BJ (cell line): Measurements from ENCODE around the gene MTLN. TPM values are rescaled to one million over a fixed set of nuclear protein-coding genes. Genes with fewer than 3 reads are reported as not detected.

Experiments used
- CTCF ChIA-PET: fragments of 350-600 bp; formaldehyde crosslinking; extraction: SDS; loops from one replicate; lab custom pipeline; 2021; ENCODE audit warnings: antibody characterized with exemption, inconsistent platforms; lab: Yijun Ruan, JAX
- POLR2A ChIA-PET: fragments of 300-600 bp; sonication (Branson Sonifier 250); formaldehyde crosslinking; extraction: SDS; loops from one replicate; lab custom pipeline; 2021; ENCODE audit warnings: antibody characterized with exemption; lab: Charles Lee
- DNase-seq: peaks from one replicate; pipeline ENCODE4 v3.0.0-alpha.2; 2011; ENCODE audit warnings: low read depth
- H3K27me3 ChIP-seq: 2 replicates; pipeline ENCODE4 v1.6.0; 2011; ENCODE audit warnings: low read length; ENCODE audit not compliant: control insufficient read depth, insufficient read depth
- H3K36me3 ChIP-seq: 2 replicates; pipeline ENCODE4 v1.5.1; 2011; ENCODE audit warnings: low read length; ENCODE audit not compliant: control insufficient read depth, insufficient read depth
- H3K4me3 ChIP-seq: 2 replicates; pipeline ENCODE4 v1.5.1; 2011; ENCODE audit warnings: low read depth, mild to moderate bottlenecking, control low read depth, low read length
- CTCF ChIP-seq: IDR thresholded peaks from 2 replicates; pipeline ENCODE4 v1.5.1; 2011; ENCODE audit warnings: low read depth, mild to moderate bottlenecking, control low read depth, inconsistent platforms, low read length, moderate library complexity; ENCODE audit not compliant: insufficient read depth
- polyA plus RNA-seq: library from polyadenylated mRNA; depleted of rRNA; stranded (reverse); fragments of >200 nt; gene quantifications from 2 replicates; pipeline ENCODE4 v1.2.3, GENCODE V29; 2011; rRNA removed

Gene MTLN
- polyA plus RNA-seq, 1 experiment: 45.6 TPM

GRCh38 chr2:110172506-110172905 lies 39.8 kb downstream of the MTLN start:
- TF ChIP-seq CTCF: no peak
- CTCF ChIA-PET: no interaction called here
- Histone ChIP-seq H3K27me3 (no peaks in the 10 kb centered on the region), H3K4me3 (no peak overlapping the region), H3K36me3 (no peaks in the 10 kb centered on the region)
- POLR2A ChIA-PET: no interaction called here
- no peak for DNase-seq

- ChIA-PET CTCF (interaction anchor here (1.1 to 2.9 kb wide), 2 partner anchors 9 to 13 kb away, joined by 4 to 14 read pairs; no protein-coding TSS in a partner anchor), POLR2A (no interaction called here)
- DNase-seq: no peak
- no peak for TF ChIP-seq CTCF
- no peaks in the 10 kb centered on the region for H3K27me3 ChIP-seq
- H3K36me3 ChIP-seq: no peaks in the 10 kb centered on the region
- H3K4me3 ChIP-seq: no peak overlapping the region
Measured at GRCh38 chr2:110170102-110170501, 42.2 kb downstream of the MTLN start.

DNA sequence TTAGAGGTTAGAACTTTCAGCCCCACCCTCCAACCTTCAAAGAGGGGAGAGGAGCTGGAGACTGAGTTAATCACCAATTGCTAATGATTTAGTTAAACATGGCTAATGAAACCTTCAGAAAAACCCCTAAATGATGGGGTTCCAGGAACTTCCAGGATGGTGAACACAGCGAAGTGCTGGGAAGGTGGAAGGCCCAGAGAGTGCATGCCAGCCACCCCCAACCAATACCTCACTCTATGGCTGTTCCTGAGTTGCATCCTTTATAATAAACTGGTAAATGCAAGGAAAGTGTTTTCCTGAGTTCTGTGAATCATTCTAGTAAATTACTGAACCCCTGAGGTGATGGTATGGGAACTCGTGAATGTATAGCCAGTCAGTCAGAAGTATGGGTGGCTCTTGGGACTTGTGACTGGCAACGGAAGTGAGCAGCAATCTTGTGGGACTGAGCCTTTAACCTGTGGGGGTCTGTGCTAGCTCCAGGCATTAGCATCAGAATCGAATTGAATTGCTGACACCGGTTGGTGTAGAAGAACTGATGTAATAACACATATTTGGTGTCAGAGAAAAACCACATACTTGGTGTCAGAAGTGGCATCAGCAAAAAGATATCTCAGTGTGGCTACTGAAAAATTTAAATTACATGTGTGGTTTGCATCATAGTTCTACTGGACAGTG lies 44.9 kb downstream of the MTLN start:
- ChIA-PET POLR2A (no interaction called here), CTCF (interaction anchor here (1.3 kb wide), 1 partner anchor 11 kb away, joined by 6 read pairs; no protein-coding TSS in a partner anchor)
- no peak for DNase-seq
- no peak overlapping the region for H3K4me3 ChIP-seq
- TF ChIP-seq CTCF: no peak
- H3K36me3 ChIP-seq: no peaks in the 10 kb centered on the region
- H3K27me3 ChIP-seq: no peaks in the 10 kb centered on the region

DNA sequence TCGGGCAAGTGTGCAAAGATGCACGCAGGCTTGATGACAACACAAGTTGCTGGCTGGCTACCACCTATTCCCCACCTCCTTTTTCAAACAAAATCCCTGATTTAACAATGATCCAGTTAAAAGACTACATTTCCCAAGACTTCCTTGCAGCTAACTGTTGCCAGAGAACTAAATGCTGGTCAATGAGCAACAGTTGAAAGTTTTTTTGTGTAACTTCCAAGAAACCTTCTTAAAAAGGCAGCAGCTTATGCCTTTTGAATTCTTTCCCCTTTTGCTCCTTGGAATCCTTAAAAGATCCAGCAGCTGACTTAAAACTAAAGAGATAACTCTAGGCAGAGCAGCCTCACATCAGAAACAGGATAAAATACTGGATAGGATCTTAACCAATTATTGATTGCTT lies 46.1 kb downstream of the MTLN start:
- ChIA-PET CTCF (interaction anchor here (2.1 kb wide), 1 partner anchor 9 kb away, joined by 9 read pairs; no protein-coding TSS in a partner anchor), POLR2A (no interaction called here)
- no peak overlapping the region for H3K4me3 ChIP-seq
- DNase-seq: no peak
- no peak for TF ChIP-seq CTCF
- no peaks in the 10 kb centered on the region for H3K27me3 ChIP-seq
- no peaks in the 10 kb centered on the region for H3K36me3 ChIP-seq

Other genes with a start within 250 kb of the MTLN start
- gene MALL, start 96.7 kb downstream of the MTLN start, polyA plus RNA-seq: 2.2 and 2.4 TPM in 2 replicates
- 2.9 and 4.6 TPM in 2 replicates for gene NPHP1, start 7.5 kb downstream of the MTLN start, polyA plus RNA-seq